Neural cell (in vitro differentiated cells): ENCODE measurements around the gene LRRC15. TPM values are rescaled to one million over a fixed set of nuclear protein-coding genes. Genes with fewer than 3 reads are reported as not detected.

ENCODE experiments used
- H2AFZ ChIP-seq: fragments of 200-600, 300-800 bp; sonication (generic), shearing (Covaris generic); 2 replicates; pipeline ENCODE4 v1.6.0; 2014; ENCODE audit warnings: low read depth, mild to moderate bottlenecking, antibody characterized with exemption, low read length, moderate library complexity
- H3F3A ChIP-seq: fragments of 200-600 bp; shearing (Covaris generic); 2 replicates; pipeline ENCODE4 v1.6.1; 2016; ENCODE audit warnings: mild to moderate bottlenecking, moderate library complexity, mixed read lengths, antibody characterized with exemption, low read length; ENCODE audit not compliant: insufficient read depth, poor library complexity, severe bottlenecking
- H3K27ac ChIP-seq: fragments of 200-600, 300-800 bp; sonication (generic), shearing (Covaris generic); 2 replicates; pipeline ENCODE4 v1.5.1; 2014; ENCODE audit warnings: mild to moderate bottlenecking, low read length, moderate library complexity
- H3K27me3 ChIP-seq: fragments of 300-800, 200-600 bp; sonication (generic), shearing (Covaris generic); 2 replicates; pipeline ENCODE4 v1.6.0; 2014; ENCODE audit warnings: mild to moderate bottlenecking, low read depth, low read length, moderate library complexity; ENCODE audit not compliant: insufficient read depth
- H3K36me3 ChIP-seq: fragments of 300-800, 200-600 bp; sonication (generic), shearing (Covaris generic); 2 replicates; pipeline ENCODE4 v1.5.1; 2014; ENCODE audit warnings: mild to moderate bottlenecking, antibody characterized with exemption, low read length, moderate library complexity; ENCODE audit not compliant: insufficient read depth
- H3K4me2 ChIP-seq: fragments of 300-800, 200-600 bp; sonication (generic), shearing (Covaris generic); 2 replicates; pipeline ENCODE4 v1.6.0; 2014; ENCODE audit warnings: mild to moderate bottlenecking, low read length
- H3K4me3 ChIP-seq: fragments of 300-800, 200-600 bp; sonication (generic), shearing (Covaris generic); 2 replicates; pipeline ENCODE4 v1.5.1; 2014; ENCODE audit warnings: mild to moderate bottlenecking, low read length, moderate library complexity
- H3K79me2 ChIP-seq: fragments of 200-600 bp; shearing (Covaris generic); replicated peaks from 2 replicates; pipeline ENCODE4 v1.6.0; 2014; ENCODE audit warnings: mild to moderate bottlenecking, low read length, moderate library complexity; ENCODE audit not compliant: insufficient read depth
- H3K9ac ChIP-seq: fragments of 300-800, 200-600 bp; sonication (generic), shearing (Covaris generic); 2 replicates; pipeline ENCODE4 v1.6.1; 2016; ENCODE audit warnings: mild to moderate bottlenecking, low read length, mixed read lengths
- H3K9me2 ChIP-seq: fragments of 200-600 bp; shearing (Covaris generic); 2 replicates; pipeline ENCODE4 v1.6.1; 2016; ENCODE audit warnings: mild to moderate bottlenecking, low read length, mixed read lengths; ENCODE audit not compliant: insufficient read depth
- H3K9me3 ChIP-seq: fragments of 200-600, 300-800 bp; sonication (generic), shearing (Covaris generic); 2 replicates; pipeline ENCODE4 v1.6.1; 2016; ENCODE audit warnings: mild to moderate bottlenecking, mixed run types, low read length, moderate library complexity, mixed read lengths
- H4K20me1 ChIP-seq: fragments of 200-600 bp; shearing (Covaris generic); 2 replicates; pipeline ENCODE4 v1.6.1; 2016; ENCODE audit warnings: mild to moderate bottlenecking, mixed run types; ENCODE audit not compliant: insufficient read depth
- CTCF ChIP-seq: fragments of 450-650 bp; IDR thresholded peaks from 2 replicates; pipeline ENCODE4 v1.5.1; 2014; ENCODE audit warnings: antibody characterized with exemption, mild to moderate bottlenecking, moderate library complexity; ENCODE audit not compliant: poor library complexity, severe bottlenecking
- EP300 ChIP-seq: fragments of 450-650 bp; conservative IDR thresholded peaks from 2 replicates; pipeline ENCODE4 v1.6.1; 2014; ENCODE audit warnings: antibody characterized with exemption, mild to moderate bottlenecking, moderate library complexity; ENCODE audit not compliant: poor library complexity, severe bottlenecking
- EZH2 ChIP-seq: fragments of 200-600, 300-800 bp; shearing (Covaris generic), sonication (generic); IDR thresholded peaks from 2 replicates; pipeline ENCODE4 v1.6.1; 2014; ENCODE audit warnings: antibody characterized with exemption, low read length, borderline replicate concordance, mild to moderate bottlenecking; ENCODE audit not compliant: insufficient read depth, poor library complexity, severe bottlenecking
- MXI1 ChIP-seq: fragments of 450-650 bp; conservative IDR thresholded peaks from 2 replicates; pipeline ENCODE4 v1.6.1; 2014; ENCODE audit warnings: antibody characterized with exemption, mild to moderate bottlenecking; ENCODE audit not compliant: poor library complexity, severe bottlenecking
- POLR2AphosphoS5 ChIP-seq: IDR thresholded peaks from 2 replicates; pipeline ENCODE4 v1.6.1; 2012
- RAD21 ChIP-seq: fragments of 450-650 bp; conservative IDR thresholded peaks from 2 replicates; pipeline ENCODE4 v1.6.1; 2014; ENCODE audit warnings: antibody characterized with exemption, mild to moderate bottlenecking, moderate library complexity
- REST ChIP-seq: IDR thresholded peaks from 2 replicates; pipeline ENCODE4 v1.6.1; 2012; ENCODE audit warnings: borderline replicate concordance
- SMC3 ChIP-seq: fragments of 450-650 bp; conservative IDR thresholded peaks from 2 replicates; pipeline ENCODE4 v1.6.1; 2014; ENCODE audit warnings: antibody characterized with exemption, mild to moderate bottlenecking, moderate library complexity; ENCODE audit not compliant: poor library complexity
- TAF1 ChIP-seq: IDR thresholded peaks from 2 replicates; pipeline ENCODE4 v1.6.1; 2012; ENCODE audit warnings: low read depth
- polyA plus RNA-seq: library from polyadenylated mRNA; depleted of rRNA; stranded (reverse); fragments of >200 nt; gene quantifications from 2 replicates; pipeline ENCODE4 v1.2.3, GENCODE V29; 2014

LRRC15 gene
- polyA plus RNA-seq, 1 donor from 2014 or later, result not detected

- Histone ChIP-seq H3K36me3 (no peaks in the 10 kb centered on the region), H3K79me2 (no peaks in the 10 kb centered on the region), H3K4me3 (no peak overlapping the region), H3K27ac (no peak overlapping the region), H4K20me1 (no peaks in the 10 kb centered on the region), H2AFZ (no peak overlapping the region), H3K9me2 (no peaks in the 10 kb centered on the region), H3F3A (no peaks in the 10 kb centered on the region), H3K9ac (no peak overlapping the region), H3K4me2 (no peak overlapping the region), H3K27me3 (no peaks in the 10 kb centered on the region), H3K9me3 (no peaks in the 10 kb centered on the region)
- TF ChIP-seq REST, result no peak
- TF ChIP-seq TAF1, result no peak
- no peak for TF ChIP-seq EZH2
- no peak for TF ChIP-seq EP300
- TF ChIP-seq RAD21, result no peak
- TF ChIP-seq POLR2AphosphoS5, result no peak
- no peak for TF ChIP-seq MXI1
- TF ChIP-seq SMC3, result no peak
These were observed 14.2 kb downstream of the LRRC15 start for GRCh38 chr3:194355379-194355778.

GRCh38 chr3:194354315-194354714 lies 15.2 kb downstream of the LRRC15 start:
- H3K27me3 ChIP-seq, result no peaks in the 10 kb centered on the region
- H3K9ac ChIP-seq, result no peak overlapping the region
- no peak overlapping the region for H3K4me2 ChIP-seq
- H3K79me2 ChIP-seq, result no peaks in the 10 kb centered on the region
- no peak overlapping the region for H2AFZ ChIP-seq
- no peaks in the 10 kb centered on the region for H4K20me1 ChIP-seq
- no peaks in the 10 kb centered on the region for H3K36me3 ChIP-seq
- H3K27ac ChIP-seq, result no peak overlapping the region
- H3K9me2 ChIP-seq, result no peaks in the 10 kb centered on the region
- H3K9me3 ChIP-seq, result no peaks in the 10 kb centered on the region
- no peaks in the 10 kb centered on the region for H3F3A ChIP-seq
- TF ChIP-seq TAF1 (no peak), RAD21 (no peak), POLR2AphosphoS5 (no peak), SMC3 (no peak), EP300 (no peak), REST (no peak), EZH2 (no peak), CTCF (no peak), MXI1 (no peak)
- H3K4me3 ChIP-seq, result no peak overlapping the region
